ENCODE data around the gene NUP210L.

Gene NUP210L

GRCh38 chr1:154171223-154171583 is 16.3 kb upstream of the NUP210L start:
- TF ChIP-seq, protein P1, sequence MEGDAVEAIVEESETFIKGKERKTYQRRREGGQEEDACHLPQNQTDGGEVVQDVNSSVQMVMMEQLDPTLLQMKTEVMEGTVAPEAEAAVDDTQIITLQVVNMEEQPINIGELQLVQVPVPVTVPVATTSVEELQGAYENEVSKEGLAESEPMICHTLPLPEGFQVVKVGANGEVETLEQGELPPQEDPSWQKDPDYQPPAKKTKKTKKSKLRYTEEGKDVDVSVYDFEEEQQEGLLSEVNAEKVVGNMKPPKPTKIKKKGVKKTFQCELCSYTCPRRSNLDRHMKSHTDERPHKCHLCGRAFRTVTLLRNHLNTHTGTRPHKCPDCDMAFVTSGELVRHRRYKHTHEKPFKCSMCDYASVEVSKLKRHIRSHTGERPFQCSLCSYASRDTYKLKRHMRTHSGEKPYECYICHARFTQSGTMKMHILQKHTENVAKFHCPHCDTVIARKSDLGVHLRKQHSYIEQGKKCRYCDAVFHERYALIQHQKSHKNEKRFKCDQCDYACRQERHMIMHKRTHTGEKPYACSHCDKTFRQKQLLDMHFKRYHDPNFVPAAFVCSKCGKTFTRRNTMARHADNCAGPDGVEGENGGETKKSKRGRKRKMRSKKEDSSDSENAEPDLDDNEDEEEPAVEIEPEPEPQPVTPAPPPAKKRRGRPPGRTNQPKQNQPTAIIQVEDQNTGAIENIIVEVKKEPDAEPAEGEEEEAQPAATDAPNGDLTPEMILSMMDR (IDR thresholded peaks at IDR 0.05; ENCODE audit: low read depth, low read length, missing control alignments), result no peak
- in situ Hi-C loops (cut with HindIII; ENCODE audit: low sequenced_read_pairs), result no loop called here
- H3K4me3 ChIP-seq (ENCODE audit: low read depth, low read length), result no peak overlapping the region
- DNase-seq (ENCODE audit: low read depth), result no peak

- TF ChIP-seq, protein P1 (IDR thresholded peaks at IDR 0.05; ENCODE audit: low read depth, low read length, missing control alignments), result no peak
- no peak overlapping the region for H3K4me3 ChIP-seq (ENCODE audit: low read depth, low read length)
- in situ Hi-C loops (cut with HindIII; ENCODE audit: low sequenced_read_pairs), result no loop called here
- DNase-seq (ENCODE audit: low read depth), result no peak
Observed at GRCh38 chr1:154170547-154171222, 15.8 kb upstream of the NUP210L start.

DNA sequence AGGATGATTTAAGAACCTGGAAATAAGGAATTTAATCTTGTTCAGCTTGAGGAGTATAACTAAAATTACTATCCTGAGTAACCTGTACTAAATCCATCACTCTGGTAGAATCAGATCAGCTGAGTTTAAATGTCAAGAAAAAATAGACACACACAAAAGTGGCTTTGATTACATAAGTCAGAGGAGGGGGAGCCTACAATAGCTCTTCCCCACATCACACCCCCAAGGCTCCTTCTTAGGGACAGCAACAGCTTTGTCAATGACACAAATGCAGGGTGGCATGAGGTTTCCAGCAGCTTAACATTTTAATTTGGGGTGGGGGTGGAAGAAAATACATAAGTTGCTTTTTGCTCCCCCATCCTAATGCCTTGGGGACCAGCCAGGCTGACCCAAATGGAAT is 12.6 kb upstream of the NUP210L start:
- TF ChIP-seq, protein P1 (IDR thresholded peaks at IDR 0.05; ENCODE audit: low read depth, low read length, missing control alignments), result no peak
- DNase-seq (ENCODE audit: low read depth), result no peak
- no peak overlapping the region for H3K4me3 ChIP-seq (ENCODE audit: low read depth, low read length)
- in situ Hi-C loops (cut with HindIII; ENCODE audit: low sequenced_read_pairs), result no loop called here

- no peak overlapping the region for H3K4me3 ChIP-seq (ENCODE audit: low read depth, low read length)
- TF ChIP-seq, protein P1 (IDR thresholded peaks at IDR 0.05; ENCODE audit: low read depth, low read length, missing control alignments), result no peak
- DNase-seq (ENCODE audit: low read depth), result no peak
- in situ Hi-C loops (cut with HindIII; ENCODE audit: low sequenced_read_pairs), result no loop called here
Observed at GRCh38 chr1:154166207-154166606, 11.3 kb upstream of the NUP210L start.

DNA sequence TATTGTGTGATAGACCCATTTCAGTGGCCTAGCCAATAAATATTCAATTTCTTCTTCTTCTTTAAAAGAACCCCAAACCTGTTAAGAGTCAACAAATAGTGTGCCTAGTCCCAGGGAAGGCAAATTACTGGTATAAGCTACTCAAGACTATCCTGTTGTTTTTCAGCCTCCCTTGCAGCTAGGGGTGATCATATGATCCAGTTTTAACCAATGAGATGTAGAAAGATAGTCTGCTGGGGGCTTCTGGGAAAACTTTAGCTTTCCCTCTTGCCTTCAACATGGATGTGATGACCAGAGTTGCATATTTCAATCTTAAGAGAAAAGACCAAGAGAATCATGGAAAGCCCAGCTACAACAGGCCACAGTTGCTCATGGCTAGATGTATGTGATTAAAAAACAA is 4.7 kb upstream of the NUP210L start:
- in situ Hi-C loops (cut with HindIII; ENCODE audit: low sequenced_read_pairs), result no loop called here
- DNase-seq (ENCODE audit: low read depth), result no peak
- TF ChIP-seq, protein P1 (IDR thresholded peaks at IDR 0.05; ENCODE audit: low read depth, low read length, missing control alignments), result no peak
- H3K4me3 ChIP-seq (ENCODE audit: low read depth, low read length), result no peak overlapping the region

DNA sequence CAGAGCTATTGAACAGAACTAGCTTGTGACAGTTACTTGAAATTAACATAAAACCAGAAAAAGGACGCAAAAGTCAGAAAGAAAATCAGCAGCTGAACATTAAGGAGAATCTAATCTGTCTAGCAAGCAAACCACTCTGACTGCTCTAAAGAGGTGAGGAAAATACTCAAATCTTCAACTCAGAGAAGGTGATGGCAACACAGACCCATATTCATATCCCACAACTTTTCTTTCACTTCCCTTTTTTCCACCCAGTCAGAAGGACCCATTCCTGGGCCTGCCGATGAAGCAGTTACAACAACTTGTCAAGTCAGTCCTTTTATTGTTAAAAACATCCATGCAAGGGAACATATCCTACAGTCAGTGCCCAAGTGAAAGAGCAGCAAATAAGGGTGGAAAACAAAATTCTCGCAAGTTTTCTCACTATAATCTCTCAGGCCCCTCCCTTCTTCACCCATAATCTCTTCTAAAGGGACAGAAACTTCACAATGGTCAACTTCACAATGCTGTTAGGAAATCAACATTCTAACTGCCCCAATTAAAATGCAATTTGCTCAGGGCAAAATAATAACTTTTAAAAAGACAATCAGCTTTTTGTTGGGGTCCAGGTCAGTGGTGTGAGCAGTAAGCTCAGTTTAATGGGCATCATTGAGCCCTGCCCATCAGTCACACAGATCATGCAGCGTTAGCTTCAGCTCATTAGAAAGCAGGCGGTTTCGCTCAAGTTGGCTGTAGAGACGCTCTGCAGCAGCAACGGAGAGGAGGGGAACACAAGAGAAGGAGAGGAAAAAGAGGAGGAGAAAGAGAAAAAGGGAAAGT is 3.6 kb upstream of the NUP210L start:
- TF ChIP-seq, protein P1 (IDR thresholded peaks at IDR 0.05; ENCODE audit: low read depth, low read length, missing control alignments), result no peak
- in situ Hi-C loops (cut with HindIII; ENCODE audit: low sequenced_read_pairs), result no loop called here
- H3K4me3 ChIP-seq (ENCODE audit: low read depth, low read length), result no peak overlapping the region
- no peak for DNase-seq (ENCODE audit: low read depth)
